T follicular helper cell (primary cell): ENCODE data around the gene IRX6.

Experiments
- DNase-seq: peaks from one replicate; pipeline ENCODE4 v3.0.0-alpha.2; 2020; ENCODE audit warnings: low read depth

The IRX6 gene

GRCh38 chr16:55367866-55368603, 44.0 kb downstream of the IRX6 start:
- DNase-seq, result no peak

GRCh38 chr16:55369151-55369550, 45.1 kb downstream of the IRX6 start:
- DNase-seq, result no peak

- no peak for DNase-seq
Measured at GRCh38 chr16:55370762-55371482, 46.9 kb downstream of the IRX6 start.

GRCh38 chr16:55372792-55373488, 48.9 kb downstream of the IRX6 start:
- no peak for DNase-seq

- no peak for DNase-seq
Measured at GRCh38 chr16:55373489-55373832, 49.5 kb downstream of the IRX6 start.

DNA sequence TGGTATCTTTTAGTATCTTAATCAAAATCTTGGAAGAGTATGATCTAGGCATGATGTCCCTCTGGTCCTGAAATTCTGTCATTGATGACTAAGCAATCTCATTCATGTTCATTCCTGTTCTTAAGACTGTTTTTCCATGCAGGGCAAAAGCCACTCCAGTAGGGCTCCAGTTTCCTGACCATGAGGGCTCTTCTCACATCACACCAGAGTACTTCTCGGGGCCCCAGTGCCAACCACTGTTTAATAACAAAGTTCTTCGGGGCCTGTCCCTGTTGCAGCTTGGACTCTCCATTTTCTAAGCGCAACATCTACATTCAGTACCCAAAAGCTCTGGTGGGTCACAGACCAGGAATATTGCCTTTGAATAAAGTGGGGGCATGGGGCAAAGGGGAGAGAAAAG, 52.0 kb downstream of the IRX6 start:
- DNase-seq, result no peak

GRCh38 chr16:55376567-55377167, 52.7 kb downstream of the IRX6 start:
- DNase-seq, result no peak

- DNase-seq, result no peak
Measured at GRCh38 chr16:55377840-55378239, 53.8 kb downstream of the IRX6 start.

- DNase-seq, result no peak
Measured at GRCh38 chr16:55378616-55379015, 54.6 kb downstream of the IRX6 start.

- DNase-seq, result no peak
Measured at GRCh38 chr16:55379371-55379770, 55.4 kb downstream of the IRX6 start.

DNA sequence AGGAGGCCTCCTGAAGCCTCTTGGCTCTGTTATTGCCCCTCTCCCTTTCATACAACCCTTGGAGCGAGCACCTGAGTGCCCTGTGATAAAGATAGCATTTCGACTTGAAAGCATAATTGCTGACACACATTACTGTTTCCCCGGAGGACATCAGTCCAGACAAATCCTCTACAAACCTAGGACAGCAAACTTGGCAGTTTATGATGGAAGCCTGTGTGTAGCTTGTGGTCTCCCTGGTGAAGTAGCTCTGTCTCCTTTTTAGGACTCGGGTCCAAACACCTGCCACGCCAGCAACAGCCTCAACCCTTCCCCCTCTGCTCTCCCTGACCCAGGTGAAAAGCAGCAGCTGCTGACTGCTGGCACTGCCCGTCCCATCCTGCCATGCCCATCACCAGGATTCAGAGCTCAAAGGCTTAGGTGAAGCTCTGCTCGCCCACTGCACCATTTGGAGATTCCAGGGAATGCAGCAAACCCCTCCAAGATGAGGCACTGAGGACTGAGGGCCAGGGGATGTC, 55.9 kb downstream of the IRX6 start:
- no peak for DNase-seq
